Spleen (tissue), 11 donors: Measurements from ENCODE around the gene VPS51. TPM values are rescaled to one million over a fixed set of nuclear protein-coding genes. Genes with fewer than 3 reads are reported as not detected.

Source experiments
- DNase-seq: peaks from one replicate; pipeline ENCODE4 v3.0.0-alpha.2; 2020
- H3K27ac ChIP-seq, 8 donors: fragments of 200-600 bp; sonication (generic) in 7 of 8; 1 replicate in 4 of 8; 2 replicates in 4 of 8; pipeline versions ENCODE4 v1.5.0 to v1.8.0; 2016 to 2021; ENCODE audit warnings: inconsistent platforms in 4 of 8, mild to moderate bottlenecking in 4 of 8, moderate library complexity in 1 of 8
- H3K27me3 ChIP-seq, 7 donors: fragments of 200-600 bp; sonication (generic) in 6 of 7; replicated peaks in 1 of 7; 1 replicate in 4 of 7; 2 replicates in 3 of 7; pipeline versions ENCODE4 v1.5.0 to v1.8.0; 2016 to 2021; ENCODE audit warnings: inconsistent platforms in 3 of 7, mild to moderate bottlenecking in 1 of 7
- H3K36me3 ChIP-seq, 6 donors: fragments of 200-600 bp; sonication (generic) in 5 of 6; 1 replicate in 4 of 6; 2 replicates in 2 of 6; pipeline versions ENCODE4 v1.5.0 to v1.8.0; 2016 to 2021; ENCODE audit warnings: inconsistent platforms in 2 of 6
- H3K4me1 ChIP-seq, 6 donors: fragments of 200-600 bp; sonication (generic) in 5 of 6; 1 replicate in 3 of 6; 2 replicates in 3 of 6; pipeline versions ENCODE4 v1.5.0 to v1.8.0; 2016 to 2021; ENCODE audit warnings: inconsistent platforms in 3 of 6
- H3K4me3 ChIP-seq, 8 donors: fragments of 200-600 bp; sonication (generic) in 7 of 8; 1 replicate in 4 of 8; 2 replicates in 4 of 8; pipeline versions ENCODE4 v1.5.0 to v1.8.0; 2016 to 2021; ENCODE audit warnings: inconsistent platforms in 4 of 8, mild to moderate bottlenecking in 4 of 8, moderate library complexity in 2 of 8
- H3K9me3 ChIP-seq, 8 donors: fragments of 200-600 bp; sonication (generic) in 7 of 8; 1 replicate in 4 of 8; 2 replicates in 4 of 8; pipeline versions ENCODE4 v1.5.0 to v1.8.0; 2016 to 2021; ENCODE audit warnings: inconsistent platforms in 4 of 8
- POLR2A ChIP-seq, 3 donors: fragments of 450-650 bp; IDR thresholded peaks; one replicate each; pipeline ENCODE4 v1.5.1; 2017; ENCODE audit warnings: antibody characterized with exemption in 3 of 3, mild to moderate bottlenecking in 1 of 3
- POLR2AphosphoS5 ChIP-seq, 3 donors: sonication (generic); formaldehyde crosslinking; IDR thresholded peaks; one replicate each; pipeline ENCODE4 v1.5.1; 2017; ENCODE audit warnings: antibody characterized with exemption in 3 of 3
- WGBS, 5 donors: extraction: QIAGEN DNeasy Blood & Tissue Kit in 3 of 5; methylation state at CpG; one replicate each; pipeline versions ENCODE4 v1.1.5 to v1.1.7; 2013 to 2018; 5-methylcytosine and 5-hydroxymethylcytosine counted together
- intact Hi-C: fragments of 100-400 bp; cut with DNase I; formaldehyde crosslinking; loops from one replicate; pipeline ENCODE4 v1.15.0; 2023; ENCODE audit warnings: low total_unique reads
- polyA plus RNA-seq, 3 donors: library from polyadenylated mRNA; stranded (reverse); fragments of 200-250 nt; gene quantifications; one replicate each; pipeline ENCODE4 v1.2.1, GENCODE V29; 2013
- total RNA-seq, 7 donors: library from RNA; depleted of rRNA in 3 of 7; stranded (reverse); fragments of >200 nt in 3 of 7; fragmentation: NEBNext Ultra II Directional in 4 of 7; extraction: Animal tissue kit (Norgen Biotek cat#: 25700) in 4 of 7; gene quantifications; one replicate each; pipeline versions ENCODE4 v1.1.0 to v1.2.1, GENCODE V29; 2016 to 2021
- TF ChIP-seq, protein P1 (sequence below), 11 experiments: fragments of 200-600 bp in 7 of 11; fragments of 450-650 bp in 4 of 11; sonication (generic) in 4 of 11; IDR thresholded peaks in 8 of 11; conservative IDR thresholded peaks in 3 of 11; 1 replicate in 7 of 11; 2 replicates in 4 of 11; pipeline versions ENCODE4 v1.4.0 to v1.8.0; 2016 to 2021; ENCODE audit warnings: antibody characterized with exemption in 11 of 11, inconsistent platforms in 4 of 11, mild to moderate bottlenecking in 1 of 11
- donor health status: healthy with polysubstance abuse.
- donor health status: DM: no; HTN: no; CAD: no; lungs with moderate emphysema.
- donor health status: DM: no; HTN: no; CAD: no.
- donor health status: Bipolar disorder and iron deficiency.
- donor health status: healthy.
- donor health status: DM: no; HTN: no; CAD: no.
- donor health status: DM: yes; HTN: yes; CAD: no.

Gene VPS51
- total and polyA plus RNA-seq, 10 donors, result 103 to 570 (median 149) TPM

DNA sequence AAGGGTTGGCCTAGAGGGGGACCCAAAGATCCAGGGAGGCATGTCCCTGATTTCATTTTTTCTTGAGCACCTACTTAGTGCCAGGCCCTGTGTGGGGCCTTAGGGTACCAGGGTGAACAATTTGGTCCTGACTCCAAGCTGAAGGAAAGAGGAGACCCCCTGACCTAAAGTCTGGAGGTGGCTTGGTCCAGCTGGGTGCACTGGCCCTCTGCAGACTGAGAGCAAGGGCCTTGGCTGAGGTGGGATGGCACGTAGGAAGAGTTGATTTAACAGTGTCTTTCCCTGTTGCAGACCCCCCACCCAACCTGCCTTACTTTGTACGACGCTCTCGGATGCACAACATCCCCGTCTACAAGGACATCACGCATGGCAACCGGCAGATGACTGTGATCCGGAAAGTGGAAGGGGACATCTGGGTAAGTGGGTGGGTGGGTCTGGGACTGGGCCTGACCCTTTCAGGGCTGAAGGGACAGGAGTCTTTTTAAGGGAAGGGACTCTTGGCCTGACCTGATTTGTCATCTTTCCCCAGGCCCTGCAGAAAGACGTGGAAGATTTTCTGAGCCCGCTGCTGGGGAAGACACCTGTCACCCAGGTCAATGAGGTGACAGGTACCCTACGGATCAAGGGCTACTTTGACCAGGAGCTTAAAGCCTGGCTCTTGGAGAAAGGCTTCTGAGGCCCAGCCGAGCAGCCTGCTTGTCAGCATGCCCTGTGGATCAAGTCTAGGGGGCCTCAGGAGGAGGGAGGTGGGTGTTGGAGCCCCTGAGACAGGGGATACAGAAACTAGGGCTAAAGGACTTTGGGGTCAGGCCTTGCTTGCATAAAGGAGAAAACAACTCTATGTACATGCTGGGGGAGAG lies 29.4 kb downstream of the VPS51 start:
- no peak for DNase-seq
- Histone ChIP-seq H3K27me3 (no peaks in the 10 kb centered on the region), H3K27ac (no peak overlapping the region), H3K4me3 (no peak overlapping the region), H3K4me1 (peaks cover 17 to 80% (median 40%) of the 10 kb centered on the region in 6 donors), H3K36me3 (peaks cover 9 to 76% (median 67%) of the 10 kb centered on the region in 6 donors), H3K9me3 (no peaks in the 10 kb centered on the region)
- TF ChIP-seq, protein P1, sequence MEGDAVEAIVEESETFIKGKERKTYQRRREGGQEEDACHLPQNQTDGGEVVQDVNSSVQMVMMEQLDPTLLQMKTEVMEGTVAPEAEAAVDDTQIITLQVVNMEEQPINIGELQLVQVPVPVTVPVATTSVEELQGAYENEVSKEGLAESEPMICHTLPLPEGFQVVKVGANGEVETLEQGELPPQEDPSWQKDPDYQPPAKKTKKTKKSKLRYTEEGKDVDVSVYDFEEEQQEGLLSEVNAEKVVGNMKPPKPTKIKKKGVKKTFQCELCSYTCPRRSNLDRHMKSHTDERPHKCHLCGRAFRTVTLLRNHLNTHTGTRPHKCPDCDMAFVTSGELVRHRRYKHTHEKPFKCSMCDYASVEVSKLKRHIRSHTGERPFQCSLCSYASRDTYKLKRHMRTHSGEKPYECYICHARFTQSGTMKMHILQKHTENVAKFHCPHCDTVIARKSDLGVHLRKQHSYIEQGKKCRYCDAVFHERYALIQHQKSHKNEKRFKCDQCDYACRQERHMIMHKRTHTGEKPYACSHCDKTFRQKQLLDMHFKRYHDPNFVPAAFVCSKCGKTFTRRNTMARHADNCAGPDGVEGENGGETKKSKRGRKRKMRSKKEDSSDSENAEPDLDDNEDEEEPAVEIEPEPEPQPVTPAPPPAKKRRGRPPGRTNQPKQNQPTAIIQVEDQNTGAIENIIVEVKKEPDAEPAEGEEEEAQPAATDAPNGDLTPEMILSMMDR (IDR thresholded peaks at IDR 0.05 in 8 of 11, conservative IDR thresholded peaks at IDR 0.05 in 3 of 11), result no peak
- no peak for TF ChIP-seq POLR2A (IDR thresholded peaks at IDR 0.05)
- no peak for TF ChIP-seq POLR2AphosphoS5 (IDR thresholded peaks at IDR 0.05)
- intact Hi-C loops, result no loop called here
- 78 to 92% (median 91%) methylated on average over 12 of the region's 12 CpGs for WGBS, 5 donors

DNA sequence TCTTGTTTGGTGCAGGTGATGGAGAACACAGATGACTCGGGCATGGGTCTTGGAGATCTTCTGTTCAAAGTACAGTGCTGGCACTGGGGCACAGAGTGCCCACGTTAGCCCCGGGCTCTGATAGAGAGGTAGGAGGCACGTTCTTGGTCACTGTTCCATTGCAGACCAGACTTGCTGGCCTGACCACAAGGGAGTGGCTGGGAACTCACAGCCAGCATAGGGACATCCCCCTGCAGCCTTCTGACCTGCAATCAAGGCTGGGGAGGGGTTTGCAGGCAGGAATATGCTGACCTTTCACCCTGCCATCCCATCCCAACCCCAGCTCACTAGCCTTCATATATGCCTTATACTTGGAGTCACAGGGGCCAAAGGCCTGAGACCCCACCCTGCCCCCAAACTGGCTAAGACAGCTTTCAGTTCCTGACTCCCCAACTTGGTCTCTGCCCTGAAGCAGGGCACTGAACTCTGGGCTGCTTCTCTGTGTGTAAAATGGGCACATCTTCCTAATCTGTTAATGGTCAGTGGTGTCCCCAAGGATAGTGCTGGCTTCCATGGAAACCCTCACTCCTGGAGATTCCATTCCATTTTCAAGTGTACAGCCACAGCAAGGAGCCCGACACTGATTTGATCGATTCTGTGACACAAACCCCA lies 30.7 kb downstream of the VPS51 start:
- H3K9me3 ChIP-seq, result no peaks in the 10 kb centered on the region
- H3K36me3 ChIP-seq, result peaks cover 14 to 79% (median 75%) of the 10 kb centered on the region in 6 donors
- no peak overlapping the region for H3K4me3 ChIP-seq
- no peaks in the 10 kb centered on the region for H3K27me3 ChIP-seq
- WGBS, 5 donors, result 76 to 92% (median 82%) methylated on average over 2 to 6 of the region's 6 CpGs
- TF ChIP-seq POLR2A (IDR thresholded peaks at IDR 0.05), result no peak
- peak in 2 of 3 donors; percentile 32 to 52 for TF ChIP-seq POLR2AphosphoS5 (IDR thresholded peaks at IDR 0.05)
- TF ChIP-seq, protein P1 (IDR thresholded peaks at IDR 0.05 in 8 of 11, conservative IDR thresholded peaks at IDR 0.05 in 3 of 11), result no peak
- peaks cover 22 to 80% (median 41%) of the 10 kb centered on the region in 6 donors for H3K4me1 ChIP-seq
- H3K27ac ChIP-seq, result no peak overlapping the region
- DNase-seq, result no peak
- intact Hi-C loops, result no loop called here

DNA sequence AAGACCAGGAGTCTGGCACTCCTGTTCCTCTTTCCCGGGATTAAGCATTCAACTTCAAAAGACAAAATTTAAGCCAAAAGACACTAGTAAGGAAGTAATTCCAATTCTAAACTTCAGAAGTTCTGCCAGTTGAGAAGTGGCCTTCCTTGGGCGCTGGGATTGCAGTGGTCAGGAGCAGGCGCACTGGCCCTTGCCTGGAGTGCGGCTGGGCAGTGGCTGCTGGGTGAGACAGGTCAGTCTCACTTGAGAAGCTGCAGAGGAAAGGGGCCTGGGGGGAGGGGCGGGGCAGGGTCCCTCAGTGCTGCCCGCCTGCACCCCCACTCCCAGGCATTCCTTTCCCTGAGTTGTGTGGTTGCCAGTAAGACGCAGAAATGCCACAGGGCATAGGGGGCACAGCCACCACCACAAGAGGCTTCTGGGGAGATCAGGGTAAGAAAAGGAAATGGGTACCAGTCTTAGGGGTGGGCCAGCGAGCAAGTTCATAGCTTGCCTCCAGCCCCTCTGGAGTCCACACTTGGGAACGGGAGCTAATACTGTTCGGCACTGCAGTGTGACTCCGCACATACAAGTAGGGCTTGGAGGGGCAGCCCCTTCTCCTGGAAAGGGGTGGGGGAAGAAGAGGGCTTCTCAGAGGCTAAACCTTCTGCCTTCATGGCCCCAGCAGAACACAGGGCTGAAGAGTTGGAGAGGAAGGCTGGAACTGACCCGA lies 31.6 kb downstream of the VPS51 start:
- Histone ChIP-seq H3K4me3 (no peak overlapping the region), H3K9me3 (no peaks in the 10 kb centered on the region), H3K4me1 (peaks cover 27 to 85% (median 46%) of the 10 kb centered on the region in 6 donors), H3K27me3 (no peaks in the 10 kb centered on the region), H3K27ac (peak overlapping the region in 1 of 8 donors; percentile 38), H3K36me3 (peaks cover 14 to 88% (median 84%) of the 10 kb centered on the region in 6 donors)
- DNase-seq, result no peak
- intact Hi-C loops, result no loop called here
- WGBS, 5 donors, result 83 to 94% (median 87%) methylated on average over 12 of the region's 12 CpGs
- TF ChIP-seq, protein P1 (IDR thresholded peaks at IDR 0.05 in 8 of 11, conservative IDR thresholded peaks at IDR 0.05 in 3 of 11), result no peak
- TF ChIP-seq POLR2A (IDR thresholded peaks at IDR 0.05) (no peak), POLR2AphosphoS5 (IDR thresholded peaks at IDR 0.05) (peak; percentile 51 to 62 (median 53))
